T-helper 1 cell treated with Interleukin-12 subunit alpha and Interleukin-12 subunit beta and Interleukin-4 antibody, amounts not matched to agents 30 μg/mL and 1 μg/mL, for 36 hours (primary cell): ENCODE data around the gene ZNF184.

Source experiments
- H3K27ac Mint-ChIP-seq: one replicate; pipeline ENCODE4 v1.8.0; 2021; ENCODE audit warnings: mild to moderate bottlenecking, mixed read lengths
- H3K27me3 Mint-ChIP-seq: one replicate; pipeline ENCODE4 v1.8.0; 2021; ENCODE audit warnings: low read depth, mixed read lengths
- H3K36me3 Mint-ChIP-seq: one replicate; pipeline ENCODE4 v1.8.0; 2021; ENCODE audit warnings: low read depth, mixed read lengths
- H3K4me1 Mint-ChIP-seq: one replicate; pipeline ENCODE4 v1.8.0; 2021; ENCODE audit warnings: low read depth, mixed read lengths
- H3K4me3 Mint-ChIP-seq: one replicate; pipeline ENCODE4 v1.8.0; 2021; ENCODE audit warnings: mild to moderate bottlenecking, moderate library complexity, mixed read lengths
- H3K9me3 Mint-ChIP-seq: one replicate; pipeline ENCODE4 v1.8.0; 2021; ENCODE audit warnings: mixed read lengths

The ZNF184 gene

GRCh38 chr6:27472617-27473400 is at the start of gene ZNF184:
TSS of gene ZNF184 (minus strand) at chr6:27473105. CDS start at chr6:27472294, 811 bp downstream.
- Mint-ChIP-seq H3K27me3 (peaks cover 6% of the 10 kb centered on the region), H3K9me3 (peaks cover 9% of the 10 kb centered on the region), H3K4me3 (peak within 1 kb of the TSS; percentile 90), H3K27ac (peak within 1 kb of the TSS; percentile 91), H3K36me3 (peaks cover 40% of the 10 kb centered on the region), H3K4me1 (peaks cover 38% of the 10 kb centered on the region)

DNA sequence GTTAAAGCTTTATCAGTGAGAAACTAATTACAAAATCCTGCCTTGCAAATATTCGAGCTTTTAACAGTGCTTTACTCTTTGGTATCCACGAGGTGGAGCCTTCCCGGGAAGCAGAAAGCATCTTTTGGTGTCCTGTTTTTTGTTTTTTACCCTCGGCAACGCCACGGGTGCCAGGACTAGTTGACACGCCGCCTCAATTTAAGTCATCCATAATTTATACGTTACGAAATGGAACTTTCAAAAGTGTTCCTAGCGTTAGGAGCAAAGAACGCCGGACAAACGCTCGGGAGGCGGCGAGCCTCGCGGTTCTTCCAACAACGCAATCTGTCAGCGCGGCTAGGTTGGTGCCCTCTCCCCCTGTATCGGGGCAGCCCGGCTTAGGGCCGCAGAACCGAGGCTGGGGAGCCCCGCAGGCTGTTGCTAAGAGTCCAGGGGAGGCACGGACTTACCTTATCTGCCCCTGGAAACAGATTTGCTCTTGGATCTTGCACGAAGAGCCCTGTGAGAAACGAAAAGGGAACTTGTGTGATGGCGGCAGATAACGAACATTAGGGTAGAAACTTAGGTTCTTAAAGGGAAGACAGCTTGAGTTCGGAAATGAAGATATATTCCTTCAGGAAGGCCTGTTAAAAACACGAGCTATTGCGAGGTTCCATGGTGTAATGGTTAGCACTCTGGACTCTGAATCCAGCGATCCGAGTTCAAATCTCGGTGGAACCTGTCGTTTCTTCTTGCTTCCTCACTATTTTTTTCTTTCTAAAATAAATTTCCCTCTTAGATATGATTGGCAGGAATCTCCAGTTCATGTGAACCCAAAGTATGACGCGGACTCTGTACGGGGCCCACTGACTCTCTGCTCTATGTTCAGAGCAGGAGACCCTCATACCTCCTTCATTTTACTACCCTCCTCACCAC is 46.2 kb upstream of the ZNF184 start:
- Mint-ChIP-seq H3K9me3 (no peaks in the 10 kb centered on the region), H3K27ac (peak overlapping the region; percentile 81), H3K27me3 (peaks cover 48% of the 10 kb centered on the region), H3K4me1 (peaks cover 17% of the 10 kb centered on the region), H3K4me3 (peak overlapping the region; percentile 89), H3K36me3 (peaks cover 2% of the 10 kb centered on the region)

DNA sequence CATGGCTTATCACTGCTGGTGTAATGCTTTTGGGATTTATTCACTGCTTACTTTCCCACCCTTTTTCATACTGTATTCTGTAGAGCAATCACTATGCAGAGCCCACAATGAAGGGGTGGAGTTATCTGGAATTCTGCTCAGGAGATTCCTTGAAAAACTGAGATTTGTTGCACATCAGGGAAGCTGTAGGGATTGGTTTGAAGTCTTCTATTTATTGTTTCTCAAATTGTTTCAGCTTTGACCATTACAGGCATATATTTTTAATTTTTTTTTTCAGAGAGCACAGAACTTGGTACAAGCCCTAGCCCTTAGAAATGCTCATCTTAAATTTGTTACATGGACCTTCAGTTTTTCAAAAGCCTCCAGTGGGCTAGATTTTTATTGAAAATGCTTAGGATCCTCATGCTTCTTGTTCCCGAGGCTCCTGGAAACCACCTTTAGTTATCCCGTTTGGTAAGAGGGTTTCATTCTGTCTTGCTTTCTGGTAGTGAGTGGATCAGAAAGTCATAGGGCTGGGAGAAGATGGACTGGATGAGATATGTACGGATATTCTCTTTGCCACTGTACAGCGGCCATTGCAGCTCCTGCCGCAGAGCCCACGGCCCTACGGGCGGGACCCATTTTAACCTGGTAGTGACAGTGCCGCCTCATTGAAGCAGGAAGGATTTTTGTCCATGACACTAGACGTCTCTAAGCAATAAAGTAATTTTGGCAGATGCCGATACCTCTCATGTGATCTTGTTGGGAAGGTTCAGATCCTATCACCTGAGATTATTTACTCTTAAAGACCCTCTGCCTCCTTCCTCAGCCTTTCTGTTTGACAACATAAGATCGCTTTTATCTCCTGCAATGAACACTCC is 45.3 kb upstream of the ZNF184 start:
- H3K27ac Mint-ChIP-seq = peak overlapping the region; percentile 81
- H3K36me3 Mint-ChIP-seq = peaks cover 2% of the 10 kb centered on the region
- peaks cover 50% of the 10 kb centered on the region for H3K27me3 Mint-ChIP-seq
- peak overlapping the region; percentile 89 for H3K4me3 Mint-ChIP-seq
- H3K9me3 Mint-ChIP-seq = no peaks in the 10 kb centered on the region
- peaks cover 17% of the 10 kb centered on the region for H3K4me1 Mint-ChIP-seq

DNA sequence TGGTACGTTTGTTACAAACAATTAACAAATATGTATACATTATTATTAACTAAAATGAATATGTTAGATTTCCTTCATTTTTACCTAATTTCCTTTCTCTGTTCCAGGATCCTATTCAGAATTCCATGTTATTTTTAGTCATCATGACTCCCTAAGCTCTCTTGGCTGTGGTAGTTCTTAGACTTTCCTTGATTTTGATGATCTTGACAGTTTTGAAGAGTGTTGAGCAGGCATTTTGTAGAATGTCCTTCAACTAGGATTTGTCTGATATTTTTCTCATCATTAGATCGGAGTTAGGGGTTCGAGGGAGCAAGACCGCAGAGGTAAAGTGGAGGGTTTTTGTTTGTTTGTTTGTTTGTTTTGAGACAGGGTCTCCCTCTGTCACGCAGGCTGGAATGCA is 44.3 kb upstream of the ZNF184 start:
- Mint-ChIP-seq H3K4me3 (peak overlapping the region; percentile 35), H3K27me3 (peaks cover 59% of the 10 kb centered on the region), H3K36me3 (peaks cover 2% of the 10 kb centered on the region), H3K4me1 (peaks cover 17% of the 10 kb centered on the region), H3K9me3 (no peaks in the 10 kb centered on the region), H3K27ac (no peak overlapping the region)

DNA sequence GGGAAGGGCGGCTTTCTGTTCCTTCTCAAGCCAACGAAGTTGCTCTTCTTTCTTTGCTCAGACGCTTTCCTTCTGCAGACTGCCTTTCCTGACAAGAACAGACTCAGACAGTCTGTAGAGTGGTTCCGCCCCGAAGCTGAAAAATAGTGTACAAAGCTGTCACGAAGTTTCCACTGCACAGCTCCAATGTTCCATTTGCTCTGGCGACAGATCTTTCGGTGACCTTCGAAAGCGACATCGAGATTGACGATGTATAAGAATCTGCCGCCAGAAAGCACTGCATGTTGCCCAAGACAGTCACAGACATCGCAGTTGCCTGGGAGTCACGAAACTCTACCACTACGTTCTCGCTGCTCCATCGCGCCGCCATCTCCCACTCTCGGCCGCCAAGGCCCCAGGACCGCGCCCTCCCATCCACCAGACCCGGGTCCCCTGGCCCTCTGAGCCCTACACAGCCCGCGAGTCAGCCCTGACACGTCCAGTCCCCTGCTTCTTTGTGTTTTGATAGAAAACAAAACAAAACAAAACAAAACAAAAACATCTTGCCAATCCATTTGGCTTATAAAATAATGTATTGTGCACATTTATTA is 42.1 kb upstream of the ZNF184 start:
- peaks cover 73% of the 10 kb centered on the region for H3K27me3 Mint-ChIP-seq
- H3K36me3 Mint-ChIP-seq = peaks cover 2% of the 10 kb centered on the region
- H3K9me3 Mint-ChIP-seq = no peaks in the 10 kb centered on the region

GRCh38 chr6:27512525-27512924 is 39.6 kb upstream of the ZNF184 start:
- peaks cover 75% of the 10 kb centered on the region for H3K27me3 Mint-ChIP-seq
- no peak overlapping the region for H3K27ac Mint-ChIP-seq
- H3K4me1 Mint-ChIP-seq = no peaks in the 10 kb centered on the region
- H3K36me3 Mint-ChIP-seq = no peaks in the 10 kb centered on the region
- no peaks in the 10 kb centered on the region for H3K9me3 Mint-ChIP-seq
- no peak overlapping the region for H3K4me3 Mint-ChIP-seq

More for the DNA sequence above, 42.1 kb upstream of the ZNF184 start:
- no peak overlapping the region for H3K27ac Mint-ChIP-seq
- H3K4me3 Mint-ChIP-seq = peak overlapping the region; percentile 12
- H3K4me1 Mint-ChIP-seq = peaks cover 17% of the 10 kb centered on the region

DNA sequence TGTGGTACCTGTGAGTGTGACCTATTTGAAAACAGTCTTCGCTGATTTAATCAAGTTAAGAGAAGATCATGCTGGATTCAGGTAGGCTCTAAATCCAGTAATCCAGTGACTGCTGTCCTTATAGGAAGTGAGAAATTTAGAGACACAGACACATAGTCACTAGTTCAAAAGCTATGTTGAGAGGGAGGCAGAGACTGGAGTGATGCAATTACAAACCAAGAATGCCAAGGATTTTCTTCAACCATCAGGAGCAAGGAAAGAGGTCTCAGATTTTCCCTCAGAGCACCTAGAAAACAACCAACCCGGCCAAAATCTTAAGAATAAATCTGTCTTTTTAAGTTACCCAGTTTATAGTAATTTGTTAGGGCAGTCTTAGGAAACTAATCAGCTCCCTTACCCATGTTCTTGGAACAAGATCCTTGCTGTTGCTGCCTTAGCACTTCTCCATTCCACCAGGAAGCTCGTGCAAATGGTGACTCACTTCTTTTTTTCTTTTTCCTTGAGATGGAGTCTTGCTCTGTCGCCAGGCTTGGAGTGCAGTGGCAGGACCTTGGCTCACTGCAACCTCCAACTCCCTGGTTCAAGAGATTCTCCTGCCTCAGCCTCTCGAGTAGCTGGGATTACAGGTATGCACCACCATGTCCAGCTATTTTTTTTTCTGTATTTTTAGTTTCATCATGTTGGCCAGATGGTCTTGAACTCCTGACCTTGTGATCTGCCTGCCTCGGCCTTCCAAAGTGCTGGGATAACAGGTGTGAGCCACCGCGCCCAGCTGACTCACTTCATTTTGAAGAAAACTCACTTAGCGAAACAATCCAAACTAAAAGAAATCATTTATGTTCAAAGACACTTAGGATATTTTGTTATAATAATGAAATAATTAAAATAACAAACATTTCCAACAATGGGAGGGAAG is 34.4 kb upstream of the ZNF184 start:
- peaks cover 17% of the 10 kb centered on the region for H3K4me1 Mint-ChIP-seq
- peaks cover 50% of the 10 kb centered on the region for H3K27me3 Mint-ChIP-seq
- no peaks in the 10 kb centered on the region for H3K36me3 Mint-ChIP-seq
- H3K27ac Mint-ChIP-seq = no peak overlapping the region
- H3K9me3 Mint-ChIP-seq = no peaks in the 10 kb centered on the region
- H3K4me3 Mint-ChIP-seq = no peak overlapping the region

GRCh38 chr6:27505209-27506027 is 32.5 kb upstream of the ZNF184 start:
- H3K27ac Mint-ChIP-seq = no peak overlapping the region
- no peak overlapping the region for H3K4me3 Mint-ChIP-seq
- no peaks in the 10 kb centered on the region for H3K9me3 Mint-ChIP-seq
- H3K27me3 Mint-ChIP-seq = peaks cover 44% of the 10 kb centered on the region
- H3K4me1 Mint-ChIP-seq = peaks cover 21% of the 10 kb centered on the region
- no peaks in the 10 kb centered on the region for H3K36me3 Mint-ChIP-seq

- H3K36me3 Mint-ChIP-seq = no peaks in the 10 kb centered on the region
Observed at GRCh38 chr6:27503436-27504030, 30.6 kb upstream of the ZNF184 start.

GRCh38 chr6:27502508-27503435 is 29.9 kb upstream of the ZNF184 start:
- Mint-ChIP-seq H3K27ac (peak overlapping the region; percentile 85), H3K9me3 (no peaks in the 10 kb centered on the region), H3K4me1 (peaks cover 21% of the 10 kb centered on the region), H3K4me3 (peak overlapping the region; percentile 87), H3K27me3 (peaks cover 55% of the 10 kb centered on the region), H3K36me3 (no peaks in the 10 kb centered on the region)

More at GRCh38 chr6:27503436-27504030, 30.6 kb upstream of the ZNF184 start:
- H3K27ac Mint-ChIP-seq = peak overlapping the region; percentile 85
- H3K27me3 Mint-ChIP-seq = peaks cover 49% of the 10 kb centered on the region
- no peaks in the 10 kb centered on the region for H3K9me3 Mint-ChIP-seq
- H3K4me1 Mint-ChIP-seq = peaks cover 21% of the 10 kb centered on the region
- peak overlapping the region; percentile 87 for H3K4me3 Mint-ChIP-seq

DNA sequence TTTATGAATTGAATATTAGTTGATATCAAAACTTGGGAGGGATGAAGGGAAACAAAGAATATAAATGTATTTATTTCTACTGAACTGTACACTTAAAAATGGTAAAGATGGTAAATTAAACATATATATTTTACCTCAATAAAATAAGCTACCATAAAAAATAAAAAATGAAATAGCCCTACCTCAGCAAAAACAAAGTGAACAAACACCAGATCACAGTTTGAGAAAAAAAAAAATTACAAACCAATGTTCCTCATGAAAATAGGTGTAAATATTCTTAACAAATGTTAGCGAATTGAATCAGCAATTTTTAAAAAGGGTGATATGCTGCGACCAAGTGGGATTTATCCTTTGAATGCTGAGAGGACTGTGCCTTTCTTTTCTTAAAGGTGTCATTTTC is 28.3 kb upstream of the ZNF184 start:
- peaks cover 21% of the 10 kb centered on the region for H3K4me1 Mint-ChIP-seq
- no peak overlapping the region for H3K27ac Mint-ChIP-seq
- peaks cover under 1% of the 10 kb centered on the region for H3K9me3 Mint-ChIP-seq
- H3K36me3 Mint-ChIP-seq = peaks cover 3% of the 10 kb centered on the region
- no peak overlapping the region for H3K4me3 Mint-ChIP-seq
- H3K27me3 Mint-ChIP-seq = peaks cover 54% of the 10 kb centered on the region
